AG04449 (cell line): ENCODE results near the gene PSG11.
A peak's percentile ranks its signal among the peaks of the same experiment; 100 is the strongest.
"Not testable (repeated sequence)": the region's sequence is repeated elsewhere in the genome, so short reads cannot be mapped to it uniquely, and the experiment has no call there.

Source experiments
- CTCF ChIA-PET: fragments of 350-600 bp; formaldehyde crosslinking; extraction: SDS; loops from one replicate; lab custom pipeline; 2021; ENCODE audit warnings: antibody characterized with exemption; lab: Yijun Ruan, JAX
- POLR2A ChIA-PET: fragments of 400-600, 350-600 bp; formaldehyde crosslinking; extraction: SDS; loops from one replicate; lab custom pipeline; 2020; ENCODE audit warnings: antibody characterized with exemption, inconsistent platforms; lab: Yijun Ruan, JAX
- DNase-seq: peaks from one replicate; pipeline ENCODE4 v3.0.0-alpha.2; 2010; ENCODE audit warnings: low read depth, low spot score
- H3K4me3 ChIP-seq: 2 replicates; pipeline ENCODE4 v1.5.1; 2011; ENCODE audit warnings: low read depth, mild to moderate bottlenecking, control low read depth, low read length
- CTCF ChIP-seq: IDR thresholded peaks from one replicate; pipeline ENCODE4 v1.5.1; 2011; ENCODE audit warnings: mild to moderate bottlenecking, moderate library complexity, low read length, control low read depth, inconsistent platforms; ENCODE audit not compliant: insufficient read depth; ENCODE audit errors: missing control alignments

Gene PSG11

GRCh38 chr19:42989851-42990250 lies 36.4 kb downstream of the PSG11 start:
- CTCF ChIA-PET = no interaction called here
- TF ChIP-seq CTCF = no peak
- no peak overlapping the region for H3K4me3 ChIP-seq
- no peak for DNase-seq
- POLR2A ChIA-PET = no interaction called here

- CTCF ChIA-PET, POLR2A ChIA-PET, DNase-seq, H3K4me3 ChIP-seq: not testable (repeated sequence)
Observed at GRCh38 chr19:42989186-42989585, 37.1 kb downstream of the PSG11 start.

- DNase-seq, CTCF ChIA-PET, H3K4me3 ChIP-seq, POLR2A ChIA-PET: not testable (repeated sequence)
Observed at GRCh38 chr19:42988206-42988605, 38.1 kb downstream of the PSG11 start.

- ChIA-PET POLR2A (no interaction called here), CTCF (interaction anchor here (1.1 kb wide), 1 partner anchor 20 kb away, joined by 3 read pairs; no protein-coding TSS in a partner anchor)
Observed at GRCh38 chr19:42985588-42985987, 40.7 kb downstream of the PSG11 start.

GRCh38 chr19:42982111-42982510 lies 44.2 kb downstream of the PSG11 start:
- POLR2A ChIA-PET, CTCF ChIA-PET, H3K4me3 ChIP-seq, DNase-seq: not testable (repeated sequence)

More at GRCh38 chr19:42985588-42985987, 40.7 kb downstream of the PSG11 start:
- TF ChIP-seq CTCF = no peak
- no peak for DNase-seq
- no peak overlapping the region for H3K4me3 ChIP-seq

- H3K4me3 ChIP-seq, POLR2A ChIA-PET, CTCF ChIA-PET: not testable (repeated sequence)
Observed at GRCh38 chr19:42971451-42971850, 54.8 kb downstream of the PSG11 start.

GRCh38 chr19:42965176-42965575 lies 61.1 kb downstream of the PSG11 start:
- H3K4me3 ChIP-seq = no peak overlapping the region
- no peak for TF ChIP-seq CTCF
- ChIA-PET POLR2A (interaction anchor here (0.8 kb wide), 1 partner anchor 56 kb away, joined by 3 read pairs; no protein-coding TSS in a partner anchor), CTCF (no interaction called here)
- peak; percentile 42 for DNase-seq

More at GRCh38 chr19:42971451-42971850, 54.8 kb downstream of the PSG11 start:
- not testable (repeated sequence) for DNase-seq

GRCh38 chr19:42961119-42961518 lies 65.2 kb downstream of the PSG11 start:
- TF ChIP-seq CTCF = no peak
- no peak overlapping the region for H3K4me3 ChIP-seq
- DNase-seq = no peak
- CTCF ChIA-PET = no interaction called here
- POLR2A ChIA-PET = no interaction called here
